Renal pelvis (tissue), 3 donors: ENCODE measurements around the gene EIF2AK2. TPM values are rescaled to one million over a fixed set of nuclear protein-coding genes. Genes with fewer than 3 reads are reported as not detected.

Source experiments
- polyA plus RNA-seq, 3 donors: library from polyadenylated mRNA; unstranded; fragments of 120-200 nt; gene quantifications; one replicate each; pipeline ENCODE4 v1.2.1, GENCODE V29; 2013; ENCODE audit not compliant: insufficient read length in 3 of 3

Gene EIF2AK2
- polyA plus RNA-seq, 3 donors: 27.0 to 36.3 (median 33.1) TPM

Other genes with a start within 250 kb of the EIF2AK2 start
- 10 to 100 TPM; 19.9 to 23.3 (median 21.5) TPM for gene STRN, start 190.4 kb downstream of the EIF2AK2 start, polyA plus RNA-seq
- 10 to 100 TPM; 20.8 to 27.0 (median 23.3) TPM for gene HEATR5B, start 72.6 kb downstream of the EIF2AK2 start, polyA plus RNA-seq
- gene GPATCH11, start 72.5 kb downstream of the EIF2AK2 start, polyA plus RNA-seq: 1 to 10 TPM; 8.0 to 9.6 (median 8.1) TPM
- gene SULT6B1, start 31.7 kb upstream of the EIF2AK2 start, polyA plus RNA-seq: not detected
- gene CEBPZOS, start 39.5 kb upstream of the EIF2AK2 start, polyA plus RNA-seq: 10 to 100 TPM; 44.7 to 64.0 (median 61.8) TPM
- 10 to 100 TPM; 72.7 to 87.2 (median 82.0) TPM for gene CEBPZ, start 74.6 kb upstream of the EIF2AK2 start, polyA plus RNA-seq
- gene NDUFAF7, start 74.7 kb upstream of the EIF2AK2 start, polyA plus RNA-seq: 10 to 100 TPM; 19.0 to 37.2 (median 27.8) TPM
- gene PRKD3, start 167.9 kb upstream of the EIF2AK2 start, polyA plus RNA-seq: 10 to 100 TPM; 46.3 to 56.4 (median 55.8) TPM
- 10 to 100 TPM; 11.5 to 15.5 (median 12.3) TPM for gene QPCT, start 187.7 kb upstream of the EIF2AK2 start, polyA plus RNA-seq